ENCODE results near the gene PTGR1.
"Not testable (repeated sequence)": the region's sequence is repeated elsewhere in the genome, so short reads cannot be mapped to it uniquely, and the experiment has no call there.

- not testable (repeated sequence) for TF ChIP-seq POLR2A (IDR thresholded peaks at IDR 0.05; ENCODE audit: low read depth, low read length); POLR2AphosphoS5 (IDR thresholded peaks at IDR 0.05; ENCODE audit: low read depth, low read length); TAF1 (IDR thresholded peaks at IDR 0.05; ENCODE audit: borderline replicate concordance, low read depth, low read length)
These were observed 44.0 kb downstream of the PTGR1 start for GRCh38 chr9:111555425-111555824.

All from GM12892 (cell line).